GM12872 (cell line): ENCODE data around the gene ARPP21.

Experiments used
- TF ChIP-seq, protein P1 (sequence below): IDR thresholded peaks from 3 replicates; pipeline ENCODE4 v1.5.1; 2011; ENCODE audit warnings: low read depth, mild to moderate bottlenecking, low read length, moderate library complexity; ENCODE audit not compliant: insufficient read depth

The ARPP21 gene

DNA sequence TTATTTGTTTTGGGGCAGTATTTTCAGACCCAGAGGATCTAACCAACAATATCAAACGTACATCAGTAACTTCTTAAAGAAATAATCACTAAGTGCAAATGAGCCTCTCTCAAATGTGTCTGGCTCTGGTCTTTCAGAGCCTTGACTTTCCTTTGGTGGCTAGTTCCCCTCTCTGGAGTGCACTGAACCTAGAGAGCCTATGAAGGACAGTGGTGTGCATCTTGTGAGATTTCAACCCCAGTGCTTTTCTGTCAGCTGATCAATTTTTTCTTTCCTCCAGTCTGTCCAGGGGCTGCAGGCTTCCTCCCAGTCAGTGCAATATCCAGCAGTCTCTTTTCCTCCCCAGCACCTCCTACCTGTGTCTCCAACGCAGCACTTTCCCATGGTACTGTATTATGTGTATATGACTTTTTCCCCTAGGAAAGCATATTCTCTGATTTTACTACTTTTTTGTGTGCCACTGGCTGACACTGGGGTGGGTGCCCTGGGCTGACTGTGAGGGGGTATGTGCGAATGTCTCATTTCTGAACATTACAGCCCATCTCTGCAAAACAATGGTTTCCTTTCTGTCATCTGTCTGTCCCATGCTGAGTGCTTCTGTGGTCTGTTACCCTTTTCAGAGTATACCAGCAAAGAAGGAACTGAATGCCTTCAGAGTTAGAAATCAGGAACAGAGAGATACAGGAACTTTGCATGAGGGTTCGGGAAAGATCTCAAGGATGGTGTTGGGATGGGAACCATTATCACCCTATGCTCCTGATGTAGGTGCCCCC lies 98.8 kb downstream of the ARPP21 start:
- TF ChIP-seq, protein P1, sequence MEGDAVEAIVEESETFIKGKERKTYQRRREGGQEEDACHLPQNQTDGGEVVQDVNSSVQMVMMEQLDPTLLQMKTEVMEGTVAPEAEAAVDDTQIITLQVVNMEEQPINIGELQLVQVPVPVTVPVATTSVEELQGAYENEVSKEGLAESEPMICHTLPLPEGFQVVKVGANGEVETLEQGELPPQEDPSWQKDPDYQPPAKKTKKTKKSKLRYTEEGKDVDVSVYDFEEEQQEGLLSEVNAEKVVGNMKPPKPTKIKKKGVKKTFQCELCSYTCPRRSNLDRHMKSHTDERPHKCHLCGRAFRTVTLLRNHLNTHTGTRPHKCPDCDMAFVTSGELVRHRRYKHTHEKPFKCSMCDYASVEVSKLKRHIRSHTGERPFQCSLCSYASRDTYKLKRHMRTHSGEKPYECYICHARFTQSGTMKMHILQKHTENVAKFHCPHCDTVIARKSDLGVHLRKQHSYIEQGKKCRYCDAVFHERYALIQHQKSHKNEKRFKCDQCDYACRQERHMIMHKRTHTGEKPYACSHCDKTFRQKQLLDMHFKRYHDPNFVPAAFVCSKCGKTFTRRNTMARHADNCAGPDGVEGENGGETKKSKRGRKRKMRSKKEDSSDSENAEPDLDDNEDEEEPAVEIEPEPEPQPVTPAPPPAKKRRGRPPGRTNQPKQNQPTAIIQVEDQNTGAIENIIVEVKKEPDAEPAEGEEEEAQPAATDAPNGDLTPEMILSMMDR = no peak

DNA sequence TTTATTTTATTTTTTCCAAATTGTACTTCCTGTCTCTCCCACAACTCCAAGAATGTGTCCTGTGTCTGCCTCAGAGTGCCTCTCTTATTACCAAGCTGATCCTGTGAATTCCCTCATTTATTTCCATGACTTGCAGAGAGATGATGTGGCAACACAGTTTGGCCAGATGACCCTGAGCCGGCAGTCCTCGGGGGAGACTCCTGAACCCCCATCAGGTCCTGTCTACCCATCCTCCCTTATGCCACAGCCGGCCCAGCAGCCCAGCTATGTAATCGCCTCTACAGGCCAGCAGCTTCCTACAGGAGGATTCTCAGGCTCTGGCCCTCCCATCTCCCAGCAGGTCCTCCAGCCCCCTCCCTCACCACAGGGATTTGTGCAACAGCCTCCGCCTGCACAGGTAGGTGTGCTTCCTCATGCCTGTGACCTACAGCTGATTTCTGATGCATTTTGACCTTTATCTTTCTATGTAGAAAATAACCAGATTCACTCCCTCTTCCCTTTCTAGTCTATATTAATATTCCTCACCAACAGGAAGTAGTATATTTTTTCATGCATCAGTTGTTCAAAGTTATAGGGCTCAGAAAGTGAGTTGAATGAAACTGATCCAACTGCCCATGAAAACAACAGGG lies 100.0 kb downstream of the ARPP21 start:
- TF ChIP-seq, protein P1 = no peak

DNA sequence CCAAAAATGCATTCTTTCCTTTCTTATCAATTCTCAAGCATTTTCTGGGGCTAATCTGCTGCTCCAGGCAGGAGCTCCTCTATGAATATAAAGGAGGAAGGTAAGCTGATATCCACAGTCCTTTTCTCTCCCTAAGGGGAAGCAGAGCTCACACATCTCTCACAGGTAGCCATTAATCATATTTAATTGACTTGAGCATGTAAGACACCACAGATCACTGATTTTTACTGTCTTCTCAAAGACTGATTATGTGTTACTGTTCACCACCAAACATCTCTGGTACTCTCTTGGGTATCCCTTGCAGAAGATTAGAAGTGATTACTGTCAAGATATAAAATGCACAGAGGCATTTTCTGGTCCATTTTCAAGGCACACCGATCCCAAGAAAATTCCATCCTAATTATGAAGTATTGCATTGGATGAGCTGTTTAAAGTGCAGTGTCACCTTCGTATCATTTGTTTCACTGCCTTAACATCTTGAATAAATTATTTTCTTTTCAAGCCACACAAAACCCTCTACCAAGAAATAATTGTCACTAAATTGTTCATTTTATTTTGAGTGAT lies 100.7 kb downstream of the ARPP21 start:
- TF ChIP-seq, protein P1 = no peak

DNA sequence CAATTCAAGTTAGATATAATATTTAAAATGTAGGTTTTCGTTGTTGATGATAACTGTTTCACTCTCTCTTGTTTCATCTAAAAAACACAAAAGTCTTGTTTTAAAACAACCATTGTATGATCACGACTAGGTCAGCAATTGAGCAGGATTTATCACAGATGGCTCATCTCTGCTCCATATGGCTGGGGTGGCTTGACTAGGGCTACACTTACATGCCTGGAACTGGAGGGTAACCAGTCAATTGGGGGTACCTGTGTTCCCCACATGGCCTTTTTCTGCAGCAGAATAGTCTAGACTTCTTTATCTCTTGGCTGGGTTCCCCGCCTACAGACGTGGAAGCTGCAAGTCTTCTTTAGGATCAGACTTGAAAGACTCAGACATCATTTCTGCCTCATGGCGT lies 103.9 kb downstream of the ARPP21 start:
- TF ChIP-seq, protein P1 = no peak

DNA sequence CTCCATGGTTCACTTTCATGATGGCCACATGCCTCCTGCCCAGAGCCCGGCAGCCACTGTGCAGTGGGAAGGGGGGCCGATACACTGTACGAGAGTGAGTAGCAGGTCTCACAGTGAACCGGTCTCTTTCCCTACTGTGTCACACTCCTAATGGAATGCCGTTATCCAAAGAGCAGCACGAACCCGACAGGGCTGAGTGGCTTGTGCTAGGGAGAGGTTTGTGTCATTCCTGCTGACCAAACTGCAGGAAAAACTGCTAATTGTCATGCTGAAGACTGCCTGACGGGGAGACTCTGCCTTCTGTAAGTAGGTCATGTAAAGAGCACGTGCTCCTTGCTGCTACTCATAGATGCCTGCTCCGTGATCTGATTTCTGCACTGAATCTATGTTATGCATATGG lies 105.1 kb downstream of the ARPP21 start:
- TF ChIP-seq, protein P1 = no peak

DNA sequence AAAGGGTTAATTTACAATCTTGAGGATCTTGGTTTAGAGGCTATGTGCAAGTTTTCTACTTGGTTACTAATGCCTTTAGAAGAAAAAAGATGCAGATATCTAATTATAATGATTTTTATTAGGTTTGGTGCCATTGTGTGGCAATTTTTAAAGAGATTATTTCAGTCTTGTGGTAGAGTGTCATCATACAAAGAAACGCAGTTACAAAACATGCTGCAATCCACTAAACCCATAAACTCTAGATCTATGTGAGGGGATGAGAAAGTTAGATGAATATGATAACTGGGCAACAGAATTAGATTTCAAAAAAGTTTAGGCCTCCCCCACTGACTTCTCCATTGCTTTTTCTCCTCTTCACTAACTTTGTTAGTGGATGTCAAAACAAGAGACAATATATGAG lies 106.0 kb downstream of the ARPP21 start:
- TF ChIP-seq, protein P1 = no peak

DNA sequence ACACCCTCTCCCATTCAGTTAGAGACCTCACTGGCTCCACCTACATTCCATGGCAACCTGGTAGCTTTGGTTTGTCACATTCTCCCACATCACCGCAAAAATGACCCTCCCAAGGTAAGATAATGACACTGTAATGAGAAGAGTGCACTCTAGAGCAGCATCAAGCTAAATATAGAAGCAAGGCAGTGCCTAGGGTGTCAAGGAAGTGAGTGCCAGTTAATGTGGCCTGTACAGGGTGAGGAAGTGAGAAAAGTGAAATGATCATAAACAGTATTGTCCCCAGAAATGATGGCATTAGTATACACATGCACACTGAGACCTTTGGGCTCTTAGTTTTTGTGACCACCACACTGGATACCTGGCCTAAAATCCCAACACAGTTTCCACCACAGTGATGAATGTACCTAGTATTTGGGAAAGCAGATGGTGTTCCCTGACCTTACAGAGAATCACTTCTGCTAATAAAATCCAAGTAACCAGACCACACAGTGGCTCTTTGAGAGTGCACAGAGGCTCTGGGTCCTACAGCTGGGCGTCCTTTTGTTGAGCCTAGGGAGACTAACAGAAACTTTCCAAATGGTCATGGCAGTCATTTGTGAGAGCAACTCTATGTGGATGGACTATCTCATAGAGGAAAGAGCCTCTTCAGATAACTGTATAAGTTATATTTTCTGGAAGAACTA lies 106.6 kb downstream of the ARPP21 start:
- TF ChIP-seq, protein P1 = no peak
